Measurements from ENCODE around the gene SWSAP1. TPM values are rescaled to one million over a fixed set of nuclear protein-coding genes. Genes with fewer than 3 reads are reported as not detected.

The SWSAP1 gene
- total and polyA plus RNA-seq, 9 of the 15 experiments (the other 6 are each of a cell fraction or from before 2014, with no cell fraction given) = 0.18 to 2.8 (median 1.7) TPM

DNA sequence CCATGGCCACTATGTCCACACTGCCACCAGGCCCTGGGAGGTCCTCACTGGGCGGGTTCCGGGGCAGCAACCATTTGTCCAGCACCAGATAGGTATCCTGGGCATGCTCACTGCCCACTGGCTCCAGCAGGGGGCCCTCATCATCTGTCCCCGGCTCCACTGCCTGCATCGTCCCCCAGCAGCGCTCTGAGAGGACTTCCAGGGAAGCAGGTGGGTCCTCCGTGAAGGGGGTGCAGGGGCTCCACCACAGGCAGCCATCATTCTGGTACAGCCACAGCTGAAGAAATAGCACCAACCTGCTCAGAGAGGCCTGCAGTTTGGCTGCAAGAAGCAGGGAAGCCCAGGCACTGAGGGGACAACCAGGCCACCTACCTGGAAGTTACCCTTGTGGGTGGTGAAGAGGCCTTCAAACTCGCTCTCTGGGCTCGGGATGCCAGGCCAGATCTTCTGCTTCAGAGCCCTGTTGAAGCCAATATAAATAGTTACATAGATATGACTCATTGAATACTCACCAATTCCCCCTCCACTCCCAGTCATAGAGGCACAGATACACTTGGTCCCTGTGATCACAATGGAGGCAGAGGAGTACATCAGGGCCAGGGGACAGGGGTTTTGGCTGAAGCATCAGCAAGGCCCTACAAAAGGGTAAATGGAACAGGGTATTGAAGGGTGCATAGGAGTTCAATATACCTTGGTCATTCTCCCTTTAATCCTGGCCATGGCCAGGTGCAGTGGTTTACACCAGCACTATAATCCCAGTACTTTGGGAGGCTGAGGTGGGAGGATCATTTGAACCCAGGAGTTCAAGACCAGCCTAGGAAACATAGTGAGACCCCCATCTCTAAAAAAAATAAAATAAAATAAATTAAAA lies 4.1 kb downstream of the SWSAP1 start (continued):
- TF ChIP-seq, protein P1, sequence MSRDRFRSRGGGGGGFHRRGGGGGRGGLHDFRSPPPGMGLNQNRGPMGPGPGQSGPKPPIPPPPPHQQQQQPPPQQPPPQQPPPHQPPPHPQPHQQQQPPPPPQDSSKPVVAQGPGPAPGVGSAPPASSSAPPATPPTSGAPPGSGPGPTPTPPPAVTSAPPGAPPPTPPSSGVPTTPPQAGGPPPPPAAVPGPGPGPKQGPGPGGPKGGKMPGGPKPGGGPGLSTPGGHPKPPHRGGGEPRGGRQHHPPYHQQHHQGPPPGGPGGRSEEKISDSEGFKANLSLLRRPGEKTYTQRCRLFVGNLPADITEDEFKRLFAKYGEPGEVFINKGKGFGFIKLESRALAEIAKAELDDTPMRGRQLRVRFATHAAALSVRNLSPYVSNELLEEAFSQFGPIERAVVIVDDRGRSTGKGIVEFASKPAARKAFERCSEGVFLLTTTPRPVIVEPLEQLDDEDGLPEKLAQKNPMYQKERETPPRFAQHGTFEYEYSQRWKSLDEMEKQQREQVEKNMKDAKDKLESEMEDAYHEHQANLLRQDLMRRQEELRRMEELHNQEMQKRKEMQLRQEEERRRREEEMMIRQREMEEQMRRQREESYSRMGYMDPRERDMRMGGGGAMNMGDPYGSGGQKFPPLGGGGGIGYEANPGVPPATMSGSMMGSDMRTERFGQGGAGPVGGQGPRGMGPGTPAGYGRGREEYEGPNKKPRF (IDR thresholded peaks at IDR 0.05; ENCODE audit: low read depth, low read length) = no peak
- TF ChIP-seq, protein P2, sequence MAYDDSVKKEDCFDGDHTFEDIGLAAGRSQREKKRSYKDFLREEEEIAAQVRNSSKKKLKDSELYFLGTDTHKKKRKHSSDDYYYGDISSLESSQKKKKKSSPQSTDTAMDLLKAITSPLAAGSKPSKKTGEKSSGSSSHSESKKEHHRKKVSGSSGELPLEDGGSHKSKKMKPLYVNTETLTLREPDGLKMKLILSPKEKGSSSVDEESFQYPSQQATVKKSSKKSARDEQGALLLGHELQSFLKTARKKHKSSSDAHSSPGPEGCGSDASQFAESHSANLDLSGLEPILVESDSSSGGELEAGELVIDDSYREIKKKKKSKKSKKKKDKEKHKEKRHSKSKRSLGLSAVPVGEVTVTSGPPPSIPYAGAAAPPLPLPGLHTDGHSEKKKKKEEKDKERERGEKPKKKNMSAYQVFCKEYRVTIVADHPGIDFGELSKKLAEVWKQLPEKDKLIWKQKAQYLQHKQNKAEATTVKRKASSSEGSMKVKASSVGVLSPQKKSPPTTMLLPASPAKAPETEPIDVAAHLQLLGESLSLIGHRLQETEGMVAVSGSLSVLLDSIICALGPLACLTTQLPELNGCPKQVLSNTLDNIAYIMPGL (CRISPR knock-in tag; IDR thresholded peaks at IDR 0.05) = no peak
- TF ChIP-seq, protein P3, sequence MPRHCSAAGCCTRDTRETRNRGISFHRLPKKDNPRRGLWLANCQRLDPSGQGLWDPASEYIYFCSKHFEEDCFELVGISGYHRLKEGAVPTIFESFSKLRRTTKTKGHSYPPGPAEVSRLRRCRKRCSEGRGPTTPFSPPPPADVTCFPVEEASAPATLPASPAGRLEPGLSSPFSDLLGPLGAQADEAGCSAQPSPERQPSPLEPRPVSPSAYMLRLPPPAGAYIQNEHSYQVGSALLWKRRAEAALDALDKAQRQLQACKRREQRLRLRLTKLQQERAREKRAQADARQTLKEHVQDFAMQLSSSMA (CRISPR knock-in tag; IDR thresholded peaks at IDR 0.05) = no peak
- no peak for TF ChIP-seq TARDBP (IDR thresholded peaks at IDR 0.05)
- no peak for TF ChIP-seq TAF9B (IDR thresholded peaks at IDR 0.05; ENCODE audit: partially characterized antibody)
- TF ChIP-seq, protein P4, sequence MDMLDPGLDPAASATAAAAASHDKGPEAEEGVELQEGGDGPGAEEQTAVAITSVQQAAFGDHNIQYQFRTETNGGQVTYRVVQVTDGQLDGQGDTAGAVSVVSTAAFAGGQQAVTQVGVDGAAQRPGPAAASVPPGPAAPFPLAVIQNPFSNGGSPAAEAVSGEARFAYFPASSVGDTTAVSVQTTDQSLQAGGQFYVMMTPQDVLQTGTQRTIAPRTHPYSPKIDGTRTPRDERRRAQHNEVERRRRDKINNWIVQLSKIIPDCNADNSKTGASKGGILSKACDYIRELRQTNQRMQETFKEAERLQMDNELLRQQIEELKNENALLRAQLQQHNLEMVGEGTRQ (CRISPR knock-in tag; IDR thresholded peaks at IDR 0.05) = no peak
- TF ChIP-seq, protein P5, sequence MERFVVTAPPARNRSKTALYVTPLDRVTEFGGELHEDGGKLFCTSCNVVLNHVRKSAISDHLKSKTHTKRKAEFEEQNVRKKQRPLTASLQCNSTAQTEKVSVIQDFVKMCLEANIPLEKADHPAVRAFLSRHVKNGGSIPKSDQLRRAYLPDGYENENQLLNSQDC (CRISPR knock-in tag; IDR thresholded peaks at IDR 0.05) = no peak
- TF ChIP-seq, protein P6, sequence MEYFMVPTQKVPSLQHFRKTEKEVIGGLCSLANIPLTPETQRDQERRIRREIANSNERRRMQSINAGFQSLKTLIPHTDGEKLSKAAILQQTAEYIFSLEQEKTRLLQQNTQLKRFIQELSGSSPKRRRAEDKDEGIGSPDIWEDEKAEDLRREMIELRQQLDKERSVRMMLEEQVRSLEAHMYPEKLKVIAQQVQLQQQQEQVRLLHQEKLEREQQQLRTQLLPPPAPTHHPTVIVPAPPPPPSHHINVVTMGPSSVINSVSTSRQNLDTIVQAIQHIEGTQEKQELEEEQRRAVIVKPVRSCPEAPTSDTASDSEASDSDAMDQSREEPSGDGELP (CRISPR knock-in tag; IDR thresholded peaks at IDR 0.05; ENCODE audit: borderline replicate concordance) = peak; percentile 61; the same call in 1 of the 2 replicates
- no peak for TF ChIP-seq HSF4 (CRISPR knock-in tag; IDR thresholded peaks at IDR 0.05; ENCODE audit: borderline replicate concordance)
- TF ChIP-seq POLR2B (IDR thresholded peaks at IDR 0.05; ENCODE audit: low read depth, partially characterized antibody) = no peak
- TF ChIP-seq ZNF384 (IDR thresholded peaks at IDR 0.05; ENCODE audit: low read depth, low read length) = 0 out of 2 replicates have a peak, but pooled peaks have one; percentile 21
- no peak for TF ChIP-seq FOXJ3 (CRISPR knock-in tag; IDR thresholded peaks at IDR 0.05)
- TF ChIP-seq, protein P7, sequence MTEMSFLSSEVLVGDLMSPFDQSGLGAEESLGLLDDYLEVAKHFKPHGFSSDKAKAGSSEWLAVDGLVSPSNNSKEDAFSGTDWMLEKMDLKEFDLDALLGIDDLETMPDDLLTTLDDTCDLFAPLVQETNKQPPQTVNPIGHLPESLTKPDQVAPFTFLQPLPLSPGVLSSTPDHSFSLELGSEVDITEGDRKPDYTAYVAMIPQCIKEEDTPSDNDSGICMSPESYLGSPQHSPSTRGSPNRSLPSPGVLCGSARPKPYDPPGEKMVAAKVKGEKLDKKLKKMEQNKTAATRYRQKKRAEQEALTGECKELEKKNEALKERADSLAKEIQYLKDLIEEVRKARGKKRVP (CRISPR knock-in tag; IDR thresholded peaks at IDR 0.05) = no peak
- TF ChIP-seq SRSF1 (IDR thresholded peaks at IDR 0.05; ENCODE audit: low read depth, low read length) = no peak
- no peak for TF ChIP-seq HDAC1 (IDR thresholded peaks at IDR 0.05)
- no peak for TF ChIP-seq SOX6 (IDR thresholded peaks at IDR 0.05)
- no peak for TF ChIP-seq MAFF (IDR thresholded peaks at IDR 0.05; ENCODE audit: low read length)
- TF ChIP-seq, protein P8, sequence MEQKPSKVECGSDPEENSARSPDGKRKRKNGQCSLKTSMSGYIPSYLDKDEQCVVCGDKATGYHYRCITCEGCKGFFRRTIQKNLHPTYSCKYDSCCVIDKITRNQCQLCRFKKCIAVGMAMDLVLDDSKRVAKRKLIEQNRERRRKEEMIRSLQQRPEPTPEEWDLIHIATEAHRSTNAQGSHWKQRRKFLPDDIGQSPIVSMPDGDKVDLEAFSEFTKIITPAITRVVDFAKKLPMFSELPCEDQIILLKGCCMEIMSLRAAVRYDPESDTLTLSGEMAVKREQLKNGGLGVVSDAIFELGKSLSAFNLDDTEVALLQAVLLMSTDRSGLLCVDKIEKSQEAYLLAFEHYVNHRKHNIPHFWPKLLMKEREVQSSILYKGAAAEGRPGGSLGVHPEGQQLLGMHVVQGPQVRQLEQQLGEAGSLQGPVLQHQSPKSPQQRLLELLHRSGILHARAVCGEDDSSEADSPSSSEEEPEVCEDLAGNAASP (IDR thresholded peaks at IDR 0.05) = no peak
